DND-41 (cell line): ENCODE data around the gene B3GALT6.

Experiments used
- ATAC-seq: fragments of 200-7000 bp; cut with Tn5 transposase; 3 replicates; pipeline ENCODE4 v1.9.1; 2021; ENCODE audit warnings: low read depth; ENCODE audit not compliant: insufficient read depth
- DNase-seq: peaks from one replicate; pipeline ENCODE4 v3.0.0-alpha.2; 2020
- H2AFZ ChIP-seq: 2 replicates; pipeline ENCODE4 v1.6.0; 2012; ENCODE audit warnings: low read depth, low read length
- H3K27ac ChIP-seq: 2 replicates; pipeline ENCODE4 v1.5.1; 2012; ENCODE audit warnings: low read length, inconsistent platforms
- H3K27me3 ChIP-seq: fragments of 200-600 bp; sonication (generic); 2 replicates; pipeline ENCODE4 v1.6.0; 2012; ENCODE audit warnings: low read length, mild to moderate bottlenecking, inconsistent platforms; ENCODE audit not compliant: insufficient read depth, poor library complexity
- H3K36me3 ChIP-seq: 2 replicates; pipeline ENCODE4 v1.5.1; 2012; ENCODE audit warnings: low read length, inconsistent platforms; ENCODE audit not compliant: insufficient read depth
- H3K4me1 ChIP-seq: 2 replicates; pipeline ENCODE4 v1.5.1; 2012; ENCODE audit warnings: mild to moderate bottlenecking, low read length; ENCODE audit not compliant: insufficient read depth
- H3K4me2 ChIP-seq: 2 replicates; pipeline ENCODE4 v1.6.0; 2012; ENCODE audit warnings: mild to moderate bottlenecking, moderate library complexity, low read length, inconsistent platforms; ENCODE audit not compliant: insufficient read depth
- H3K4me3 ChIP-seq, 2 experiments: fragments of 200-600 bp in 1 of 2; shearing (Covaris generic) in 1 of 2; 2 replicates each; pipeline ENCODE4 v1.5.1; 2012 to 2016; ENCODE audit warnings: inconsistent platforms in 2 of 2, low read length in 2 of 2, mild to moderate bottlenecking in 2 of 2, low read depth in 1 of 2, moderate library complexity in 1 of 2
- H3K79me2 ChIP-seq: 2 replicates; pipeline ENCODE4 v1.6.0; 2012; ENCODE audit warnings: low read length, inconsistent platforms; ENCODE audit not compliant: insufficient read depth
- H3K9ac ChIP-seq: 2 replicates; pipeline ENCODE4 v1.6.0; 2012; ENCODE audit warnings: low read depth, mild to moderate bottlenecking, inconsistent platforms, low read length, moderate library complexity
- H3K9me3 ChIP-seq: 2 replicates; pipeline ENCODE4 v1.5.1; 2012; ENCODE audit warnings: low read length, moderate library complexity, mild to moderate bottlenecking, inconsistent platforms; ENCODE audit not compliant: insufficient read depth, severe bottlenecking
- H4K20me1 ChIP-seq: 2 replicates; pipeline ENCODE4 v1.6.0; 2012; ENCODE audit warnings: low read length; ENCODE audit not compliant: insufficient read depth
- EZH2 ChIP-seq: IDR thresholded peaks from 3 replicates; pipeline ENCODE4 v1.6.1; 2012; ENCODE audit warnings: borderline replicate concordance, low read depth, mild to moderate bottlenecking, moderate library complexity, low read length, inconsistent platforms; ENCODE audit not compliant: severe bottlenecking
- TF ChIP-seq, protein P1 (sequence below): IDR thresholded peaks from 2 replicates; pipeline ENCODE4 v1.5.1; 2012; ENCODE audit warnings: borderline replicate concordance, low read length, moderate library complexity, mild to moderate bottlenecking; ENCODE audit not compliant: poor library complexity, severe bottlenecking; ENCODE audit errors: extremely low read depth

The B3GALT6 gene

GRCh38 chr1:1213345-1214265 lies 18.4 kb upstream of the B3GALT6 start, which contains the start of gene TNFRSF4:
TNFRSF4 (minus strand) TSS chr1:1214153; CDS start chr1:1214127, 26 bp downstream.
- no peaks in the 10 kb centered on the region for H3K9me3 ChIP-seq
- peaks cover 27% of the 10 kb centered on the region for H3K36me3 ChIP-seq
- no peak within 1 kb of the TSS for H3K4me2 ChIP-seq
- ATAC-seq (peak; percentile 58), DNase-seq (peak; percentile 79)
- no peaks in the 10 kb centered on the region for H3K79me2 ChIP-seq
- TF ChIP-seq, protein P1, sequence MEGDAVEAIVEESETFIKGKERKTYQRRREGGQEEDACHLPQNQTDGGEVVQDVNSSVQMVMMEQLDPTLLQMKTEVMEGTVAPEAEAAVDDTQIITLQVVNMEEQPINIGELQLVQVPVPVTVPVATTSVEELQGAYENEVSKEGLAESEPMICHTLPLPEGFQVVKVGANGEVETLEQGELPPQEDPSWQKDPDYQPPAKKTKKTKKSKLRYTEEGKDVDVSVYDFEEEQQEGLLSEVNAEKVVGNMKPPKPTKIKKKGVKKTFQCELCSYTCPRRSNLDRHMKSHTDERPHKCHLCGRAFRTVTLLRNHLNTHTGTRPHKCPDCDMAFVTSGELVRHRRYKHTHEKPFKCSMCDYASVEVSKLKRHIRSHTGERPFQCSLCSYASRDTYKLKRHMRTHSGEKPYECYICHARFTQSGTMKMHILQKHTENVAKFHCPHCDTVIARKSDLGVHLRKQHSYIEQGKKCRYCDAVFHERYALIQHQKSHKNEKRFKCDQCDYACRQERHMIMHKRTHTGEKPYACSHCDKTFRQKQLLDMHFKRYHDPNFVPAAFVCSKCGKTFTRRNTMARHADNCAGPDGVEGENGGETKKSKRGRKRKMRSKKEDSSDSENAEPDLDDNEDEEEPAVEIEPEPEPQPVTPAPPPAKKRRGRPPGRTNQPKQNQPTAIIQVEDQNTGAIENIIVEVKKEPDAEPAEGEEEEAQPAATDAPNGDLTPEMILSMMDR, result no peak
- TF ChIP-seq EZH2, result no peak
- peaks cover under 1% of the 10 kb centered on the region for H3K27me3 ChIP-seq
- H2AFZ ChIP-seq, result no peak within 1 kb of the TSS
- no peak within 1 kb of the TSS for H3K27ac ChIP-seq
- H4K20me1 ChIP-seq, result peaks cover 32% of the 10 kb centered on the region
- peaks cover 10% of the 10 kb centered on the region for H3K4me1 ChIP-seq
- no peak within 1 kb of the TSS for H3K4me3 ChIP-seq
- no peak within 1 kb of the TSS for H3K9ac ChIP-seq

GRCh38 chr1:1215080-1215676 lies 16.9 kb upstream of the B3GALT6 start:
- no peaks in the 10 kb centered on the region for H3K27me3 ChIP-seq
- H4K20me1 ChIP-seq, result peaks cover 38% of the 10 kb centered on the region
- no peak for TF ChIP-seq EZH2
- TF ChIP-seq, protein P1, result no peak
- no peak for DNase-seq
- no peak overlapping the region for H3K4me2 ChIP-seq
- no peak for ATAC-seq
- no peak overlapping the region for H3K9ac ChIP-seq
- no peaks in the 10 kb centered on the region for H3K9me3 ChIP-seq
- no peak overlapping the region for H2AFZ ChIP-seq
- no peak overlapping the region for H3K27ac ChIP-seq
- H3K4me3 ChIP-seq, result no peak overlapping the region
- H3K4me1 ChIP-seq, result peaks cover 3% of the 10 kb centered on the region; the same call in 1 of the 2 replicates
- H3K79me2 ChIP-seq, result no peaks in the 10 kb centered on the region
- H3K36me3 ChIP-seq, result peaks cover 42% of the 10 kb centered on the region

DNA sequence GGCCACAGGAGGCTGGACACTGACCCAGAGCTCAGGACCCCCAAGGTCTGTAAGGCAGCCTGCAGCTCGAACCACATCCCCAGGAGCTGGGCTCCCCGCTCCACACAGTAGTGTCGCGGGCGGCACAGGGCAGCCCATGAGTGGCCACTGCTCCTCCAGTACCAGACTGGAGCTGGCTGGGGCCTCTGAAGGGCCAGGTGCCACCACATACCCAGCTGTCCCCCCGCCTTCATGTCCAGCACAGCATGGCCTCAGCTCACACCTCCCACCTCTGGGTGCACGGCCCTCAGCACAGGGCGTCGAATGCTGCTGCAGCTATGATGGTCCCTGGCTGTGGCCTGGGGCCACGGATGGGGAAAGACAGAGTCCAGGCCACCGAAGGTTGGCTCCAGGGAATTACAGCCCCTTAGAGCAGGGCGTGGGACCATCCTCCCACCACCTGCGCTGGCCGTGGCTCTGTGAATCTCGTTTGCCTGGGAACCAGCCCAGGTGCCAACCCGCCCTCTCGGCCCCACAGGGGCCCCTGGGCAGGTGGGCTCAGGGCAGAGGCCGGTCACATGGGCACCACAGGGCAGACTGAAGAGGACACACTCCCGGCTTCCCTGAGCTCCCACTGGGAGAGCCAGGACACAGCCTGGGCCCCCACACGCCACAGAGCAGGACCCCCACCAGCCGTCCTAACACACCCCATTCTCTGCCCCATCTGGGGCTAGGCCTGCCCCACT lies 16.0 kb upstream of the B3GALT6 start:
- no peak for DNase-seq
- H3K79me2 ChIP-seq, result no peaks in the 10 kb centered on the region
- H2AFZ ChIP-seq, result no peak overlapping the region
- no peaks in the 10 kb centered on the region for H3K27me3 ChIP-seq
- no peaks in the 10 kb centered on the region for H3K9me3 ChIP-seq
- no peak overlapping the region for H3K4me3 ChIP-seq
- no peak for ATAC-seq
- H3K9ac ChIP-seq, result no peak overlapping the region
- H4K20me1 ChIP-seq, result peaks cover 45% of the 10 kb centered on the region
- H3K27ac ChIP-seq, result no peak overlapping the region
- peaks cover 50% of the 10 kb centered on the region for H3K36me3 ChIP-seq
- H3K4me2 ChIP-seq, result no peak overlapping the region
- peaks cover 3% of the 10 kb centered on the region; the same call in 1 of the 2 replicates for H3K4me1 ChIP-seq
- TF ChIP-seq, protein P1, result no peak
- TF ChIP-seq EZH2, result no peak
